Upper lobe of right lung (tissue), 1 donor: ENCODE measurements around the gene DCST1. TPM values are rescaled to one million over a fixed set of nuclear protein-coding genes. Genes with fewer than 3 reads are reported as not detected.

Source experiments
- ATAC-seq: fragments of 200-7000 bp; cut with Tn5 transposase; one replicate; pipeline ENCODE4 v1.9.1; 2020; ENCODE audit warnings: mild to moderate bottlenecking, moderate library complexity
- DNase-seq: peaks from one replicate; pipeline ENCODE4 v3.0.0-alpha.2; 2020
- H3K27ac ChIP-seq: fragments of 200-600 bp; one replicate; pipeline ENCODE4 v1.8.0; 2022
- H3K27me3 ChIP-seq: fragments of 200-600 bp; one replicate; pipeline ENCODE4 v1.8.0; 2022; ENCODE audit warnings: mild to moderate bottlenecking
- H3K36me3 ChIP-seq: fragments of 200-600 bp; one replicate; pipeline ENCODE4 v1.8.0; 2022
- H3K4me1 ChIP-seq: fragments of 200-600 bp; one replicate; pipeline ENCODE4 v1.8.0; 2022
- H3K4me3 ChIP-seq: fragments of 200-600 bp; one replicate; pipeline ENCODE4 v1.8.0; 2022; ENCODE audit warnings: mild to moderate bottlenecking
- H3K9me3 ChIP-seq: fragments of 200-600 bp; one replicate; pipeline ENCODE4 v1.8.0; 2022
- intact Hi-C: fragments of 100-400 bp; cut with DNase I; formaldehyde crosslinking; loops from one replicate; pipeline ENCODE4 v1.11.0; 2022
- total RNA-seq: library from RNA; stranded (reverse); fragmentation: NEBNext Ultra II Directional; extraction: Animal tissue kit (Norgen Biotek cat#: 25700); gene quantifications from one replicate; pipeline ENCODE4 v1.2.1, GENCODE V29; 2021
- TF ChIP-seq, protein P1 (sequence below): fragments of 200-600 bp; IDR thresholded peaks from one replicate; pipeline ENCODE4 v1.8.0; 2022; ENCODE audit warnings: antibody characterized with exemption
- donor health status: DM: no; HTN: yes; CAD: no; lungs with severe emphysema.

The DCST1 gene
- total RNA-seq, 1 donor from 2014 or later = not detected

DNA sequence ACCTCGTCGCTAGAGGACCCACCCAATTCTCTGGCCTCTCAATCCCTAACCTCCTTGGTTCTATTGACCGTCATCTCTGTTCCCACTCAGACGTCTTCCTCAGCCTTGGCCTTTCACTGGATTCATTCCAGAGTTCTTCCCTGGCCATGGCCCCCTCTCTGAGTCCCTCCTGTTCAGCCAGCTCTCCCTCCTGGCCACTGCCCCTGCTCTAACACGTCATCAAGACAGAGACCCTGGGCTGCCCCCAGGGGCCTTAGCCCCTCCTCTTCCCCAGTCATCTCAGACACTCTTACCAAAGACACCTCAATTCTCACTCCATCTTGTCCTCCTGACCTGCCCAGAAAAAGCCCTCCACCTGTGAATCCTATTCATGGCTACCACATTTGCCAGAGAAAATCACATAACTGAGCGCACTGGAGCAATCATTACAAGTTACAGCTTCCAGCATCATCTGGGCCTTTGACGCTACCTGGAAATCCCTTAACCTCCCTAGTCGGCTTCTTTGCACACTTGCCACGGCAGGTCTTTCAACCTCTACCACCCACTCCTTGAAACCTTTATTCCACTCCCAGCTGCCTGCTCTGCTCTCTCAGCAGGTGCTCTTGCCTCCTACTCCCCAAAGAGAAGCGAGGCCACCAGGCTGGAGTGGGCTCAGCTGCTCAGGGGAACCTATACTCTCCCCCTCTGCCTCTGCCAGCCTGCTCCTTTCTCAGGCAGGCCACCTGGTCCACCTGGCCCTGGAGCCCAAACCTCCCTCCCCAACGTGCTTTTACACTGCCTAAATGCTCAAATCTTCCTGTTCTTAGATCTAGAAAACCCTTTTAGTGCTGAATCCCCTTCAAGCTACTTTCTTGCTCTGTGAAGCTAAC, 14.0 kb upstream of the DCST1 start:
- ATAC-seq (no peak), DNase-seq (no peak)
- Histone ChIP-seq H3K27ac (no peak overlapping the region), H3K4me1 (peaks cover 29% of the 10 kb centered on the region), H3K9me3 (no peaks in the 10 kb centered on the region), H3K4me3 (no peak overlapping the region), H3K36me3 (peaks cover 21% of the 10 kb centered on the region), H3K27me3 (no peaks in the 10 kb centered on the region)
- intact Hi-C loops = no loop called here
- TF ChIP-seq, protein P1, sequence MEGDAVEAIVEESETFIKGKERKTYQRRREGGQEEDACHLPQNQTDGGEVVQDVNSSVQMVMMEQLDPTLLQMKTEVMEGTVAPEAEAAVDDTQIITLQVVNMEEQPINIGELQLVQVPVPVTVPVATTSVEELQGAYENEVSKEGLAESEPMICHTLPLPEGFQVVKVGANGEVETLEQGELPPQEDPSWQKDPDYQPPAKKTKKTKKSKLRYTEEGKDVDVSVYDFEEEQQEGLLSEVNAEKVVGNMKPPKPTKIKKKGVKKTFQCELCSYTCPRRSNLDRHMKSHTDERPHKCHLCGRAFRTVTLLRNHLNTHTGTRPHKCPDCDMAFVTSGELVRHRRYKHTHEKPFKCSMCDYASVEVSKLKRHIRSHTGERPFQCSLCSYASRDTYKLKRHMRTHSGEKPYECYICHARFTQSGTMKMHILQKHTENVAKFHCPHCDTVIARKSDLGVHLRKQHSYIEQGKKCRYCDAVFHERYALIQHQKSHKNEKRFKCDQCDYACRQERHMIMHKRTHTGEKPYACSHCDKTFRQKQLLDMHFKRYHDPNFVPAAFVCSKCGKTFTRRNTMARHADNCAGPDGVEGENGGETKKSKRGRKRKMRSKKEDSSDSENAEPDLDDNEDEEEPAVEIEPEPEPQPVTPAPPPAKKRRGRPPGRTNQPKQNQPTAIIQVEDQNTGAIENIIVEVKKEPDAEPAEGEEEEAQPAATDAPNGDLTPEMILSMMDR = no peak

DNA sequence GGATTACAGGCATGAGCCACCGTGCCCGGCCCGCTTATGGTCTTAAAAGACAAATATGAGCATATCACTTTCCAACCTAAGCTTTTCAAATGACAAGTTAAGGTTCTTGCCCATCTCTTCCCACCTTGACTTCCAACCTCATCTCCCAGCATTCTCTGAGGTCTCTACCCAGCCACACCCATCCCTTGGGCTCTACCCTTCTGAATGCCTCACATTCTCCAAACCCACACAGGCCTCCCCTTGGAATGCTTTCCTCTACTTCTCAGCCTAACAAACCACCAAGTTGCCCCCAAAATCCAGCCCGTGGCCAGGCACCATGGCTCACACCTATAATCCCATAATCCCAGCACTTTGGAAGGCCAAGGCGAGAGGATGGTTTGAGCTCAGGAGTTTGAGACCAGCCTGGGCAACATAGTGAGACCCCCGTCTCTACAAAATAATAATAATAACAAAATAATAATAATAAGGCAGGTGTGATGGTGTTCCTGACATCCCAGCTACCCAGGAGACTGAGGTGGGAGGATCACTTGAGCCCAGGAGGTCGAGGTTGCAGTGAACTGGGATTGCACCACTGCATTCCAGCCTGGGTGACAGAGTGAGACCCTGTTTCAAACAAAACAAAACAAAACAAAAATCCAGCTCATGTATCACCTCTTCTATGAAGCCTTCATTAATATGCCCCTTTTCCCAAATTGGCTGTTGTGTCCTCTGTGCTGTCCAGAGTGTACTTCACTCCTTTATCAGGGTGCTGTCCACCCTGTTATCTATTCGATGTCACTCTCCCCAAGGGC, 11.3 kb upstream of the DCST1 start:
- H3K4me1 ChIP-seq = peaks cover 18% of the 10 kb centered on the region
- no peak for ATAC-seq
- no peak for DNase-seq
- no peak overlapping the region for H3K4me3 ChIP-seq
- no peaks in the 10 kb centered on the region for H3K9me3 ChIP-seq
- TF ChIP-seq, protein P1 = no peak
- intact Hi-C loops = no loop called here
- H3K27ac ChIP-seq = no peak overlapping the region
- H3K36me3 ChIP-seq = no peaks in the 10 kb centered on the region
- H3K27me3 ChIP-seq = no peaks in the 10 kb centered on the region

DNA sequence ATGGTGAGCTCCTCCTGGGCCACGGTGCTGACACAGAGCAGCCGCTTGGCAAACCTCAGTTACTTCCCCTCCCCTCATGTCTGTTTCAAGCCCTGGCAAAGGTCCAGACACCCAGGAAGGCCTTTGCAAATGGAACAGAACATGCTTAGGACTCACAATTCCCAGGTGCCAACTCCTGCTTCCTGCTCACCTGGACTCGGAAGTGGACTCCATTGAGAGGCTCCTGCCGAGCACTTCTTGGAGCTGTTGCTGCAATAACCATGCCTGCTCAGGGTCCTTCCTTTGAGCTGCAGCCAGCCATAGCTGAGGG, 10.7 kb upstream of the DCST1 start:
- TF ChIP-seq, protein P1 = no peak
- intact Hi-C loops = no loop called here
- H3K27ac ChIP-seq = no peak overlapping the region
- no peaks in the 10 kb centered on the region for H3K27me3 ChIP-seq
- ATAC-seq = peak; percentile 65
- no peak overlapping the region for H3K4me3 ChIP-seq
- H3K36me3 ChIP-seq = no peaks in the 10 kb centered on the region
- no peaks in the 10 kb centered on the region for H3K9me3 ChIP-seq
- no peak for DNase-seq
- H3K4me1 ChIP-seq = peaks cover 12% of the 10 kb centered on the region

DNA sequence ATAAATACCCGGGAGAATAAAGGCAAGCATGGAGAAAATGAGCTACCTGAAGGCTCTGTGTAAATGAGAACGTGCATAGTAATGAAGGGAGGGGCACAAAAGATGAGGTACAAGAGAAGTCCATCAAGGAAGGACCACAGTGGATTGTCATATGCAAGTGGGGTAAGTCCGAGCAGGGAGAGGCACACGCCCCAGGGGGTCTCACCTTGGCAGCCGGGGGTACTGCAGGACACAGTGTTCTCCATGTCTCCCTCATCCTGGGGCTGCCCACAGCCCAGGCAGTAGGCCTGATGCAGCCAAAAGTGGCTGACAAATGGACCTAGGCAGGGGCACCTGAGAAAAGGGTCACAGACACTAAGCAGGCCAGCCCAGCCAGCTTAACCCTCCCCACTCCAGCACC, 10.0 kb upstream of the DCST1 start:
- Histone ChIP-seq H3K36me3 (no peaks in the 10 kb centered on the region), H3K27ac (no peak overlapping the region), H3K4me1 (peaks cover 5% of the 10 kb centered on the region), H3K27me3 (no peaks in the 10 kb centered on the region), H3K9me3 (no peaks in the 10 kb centered on the region), H3K4me3 (no peak overlapping the region)
- TF ChIP-seq, protein P1 = no peak
- DNase-seq = no peak
- ATAC-seq = no peak
- intact Hi-C loops = no loop called here

DNA sequence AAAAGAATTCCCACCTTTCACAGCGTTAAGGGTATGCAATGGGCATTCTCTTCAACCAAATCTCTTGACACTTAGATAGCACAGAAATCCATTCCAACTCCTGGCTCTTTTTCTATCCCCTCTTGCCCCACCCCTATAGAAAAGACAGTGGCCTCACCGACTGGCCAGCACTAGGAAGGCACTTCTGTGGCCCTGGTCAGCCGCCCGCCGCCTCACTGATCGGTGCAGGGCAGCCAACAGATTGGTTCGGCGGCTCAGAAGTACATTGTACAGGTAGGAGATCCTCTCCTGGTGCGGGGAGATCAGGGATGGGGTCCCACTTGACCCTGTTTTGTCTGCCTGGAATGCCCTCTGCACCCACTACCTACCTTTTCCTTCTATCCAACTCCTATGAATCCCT, 9.3 kb upstream of the DCST1 start:
- no peak overlapping the region for H3K27ac ChIP-seq
- H3K9me3 ChIP-seq = no peaks in the 10 kb centered on the region
- DNase-seq (no peak), ATAC-seq (no peak)
- H3K4me1 ChIP-seq = no peaks in the 10 kb centered on the region
- no peaks in the 10 kb centered on the region for H3K36me3 ChIP-seq
- no peaks in the 10 kb centered on the region for H3K27me3 ChIP-seq
- intact Hi-C loops = no loop called here
- H3K4me3 ChIP-seq = no peak overlapping the region
- TF ChIP-seq, protein P1 = no peak
